ENCODE data around the gene FOXP4.

DNA sequence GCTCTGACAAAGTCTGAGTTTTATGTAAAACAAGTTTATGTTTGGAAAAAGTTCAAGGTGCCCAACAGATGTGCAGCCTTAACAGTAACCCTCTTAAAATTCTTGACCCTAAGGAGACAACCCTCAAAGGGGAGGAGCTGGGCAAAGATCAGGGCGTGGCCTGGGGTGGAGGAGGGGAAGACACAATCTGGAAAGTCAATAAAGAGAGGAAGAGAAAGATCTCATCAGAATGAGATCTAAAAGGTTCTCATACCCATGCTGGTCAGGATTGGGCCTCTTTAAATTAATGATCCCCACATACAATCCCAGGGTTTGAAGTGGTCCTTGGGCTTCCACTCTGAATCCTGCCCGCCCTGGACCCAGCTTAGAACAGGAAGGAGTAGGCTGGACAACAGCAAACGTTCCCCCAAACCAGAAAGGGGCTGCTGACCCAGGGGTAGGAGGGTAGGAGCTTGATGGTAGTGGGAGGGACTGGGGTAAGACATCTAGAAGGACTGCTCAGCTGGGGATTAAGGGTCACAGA, 33.0 kb downstream of the FOXP4 start:
- TF ChIP-seq, protein P1, sequence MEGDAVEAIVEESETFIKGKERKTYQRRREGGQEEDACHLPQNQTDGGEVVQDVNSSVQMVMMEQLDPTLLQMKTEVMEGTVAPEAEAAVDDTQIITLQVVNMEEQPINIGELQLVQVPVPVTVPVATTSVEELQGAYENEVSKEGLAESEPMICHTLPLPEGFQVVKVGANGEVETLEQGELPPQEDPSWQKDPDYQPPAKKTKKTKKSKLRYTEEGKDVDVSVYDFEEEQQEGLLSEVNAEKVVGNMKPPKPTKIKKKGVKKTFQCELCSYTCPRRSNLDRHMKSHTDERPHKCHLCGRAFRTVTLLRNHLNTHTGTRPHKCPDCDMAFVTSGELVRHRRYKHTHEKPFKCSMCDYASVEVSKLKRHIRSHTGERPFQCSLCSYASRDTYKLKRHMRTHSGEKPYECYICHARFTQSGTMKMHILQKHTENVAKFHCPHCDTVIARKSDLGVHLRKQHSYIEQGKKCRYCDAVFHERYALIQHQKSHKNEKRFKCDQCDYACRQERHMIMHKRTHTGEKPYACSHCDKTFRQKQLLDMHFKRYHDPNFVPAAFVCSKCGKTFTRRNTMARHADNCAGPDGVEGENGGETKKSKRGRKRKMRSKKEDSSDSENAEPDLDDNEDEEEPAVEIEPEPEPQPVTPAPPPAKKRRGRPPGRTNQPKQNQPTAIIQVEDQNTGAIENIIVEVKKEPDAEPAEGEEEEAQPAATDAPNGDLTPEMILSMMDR (conservative IDR thresholded peaks at IDR 0.05 in 1 of 2, IDR thresholded peaks at IDR 0.05 in 1 of 2; ENCODE audit: low read depth in 1 of 2, low read length in 2 of 2), result no peak
- no peak for TF ChIP-seq EZH2 (IDR thresholded peaks at IDR 0.05; ENCODE audit: low read length, missing control alignments)

Data from fibroblast of lung (primary cell).